ENCODE data around the gene RANBP17.

Gene RANBP17

GRCh38 chr5:171307789-171308452 lies 446.1 kb downstream of the RANBP17 start:
- DNase-seq = no peak

GRCh38 chr5:171308453-171309275 lies 446.8 kb downstream of the RANBP17 start, which contains the start of gene TLX3:
Gene TLX3, plus strand, starts transcription at chr5:171309248. Its CDS starts 118 bp downstream, at chr5:171309366.
- DNase-seq = no peak

- no peak for DNase-seq
Measured at GRCh38 chr5:171309276-171310211, 447.7 kb downstream of the RANBP17 start.

GRCh38 chr5:171310212-171310818 lies 448.5 kb downstream of the RANBP17 start:
- no peak for DNase-seq

- no peak for DNase-seq
Measured at GRCh38 chr5:171310819-171311321, 449.1 kb downstream of the RANBP17 start.

- no peak for DNase-seq
Measured at GRCh38 chr5:171311322-171312077, 449.7 kb downstream of the RANBP17 start.

- DNase-seq = no peak
Measured at GRCh38 chr5:171312129-171312974, 450.5 kb downstream of the RANBP17 start.

GRCh38 chr5:171313481-171314206 lies 451.8 kb downstream of the RANBP17 start:
- DNase-seq = no peak

- no peak for DNase-seq
Measured at GRCh38 chr5:171314728-171315385, 453.0 kb downstream of the RANBP17 start.

GRCh38 chr5:171315386-171315891 lies 453.6 kb downstream of the RANBP17 start:
- no peak for DNase-seq

GRCh38 chr5:171315925-171316257 lies 454.1 kb downstream of the RANBP17 start:
- no peak for DNase-seq

GRCh38 chr5:171316258-171317121 lies 454.7 kb downstream of the RANBP17 start:
- no peak for DNase-seq

- DNase-seq = no peak
Measured at GRCh38 chr5:171317230-171317629, 455.4 kb downstream of the RANBP17 start.

GRCh38 chr5:171318026-171318425 lies 456.2 kb downstream of the RANBP17 start:
- DNase-seq = no peak

- DNase-seq = no peak
Measured at GRCh38 chr5:171321447-171321846, 459.6 kb downstream of the RANBP17 start.

- no peak for DNase-seq
Measured at GRCh38 chr5:171322527-171322926, 460.7 kb downstream of the RANBP17 start.

- no peak for DNase-seq
Measured at GRCh38 chr5:171323007-171323406, 461.2 kb downstream of the RANBP17 start.

All from activated naive CD4-positive, alpha-beta T cell treated with anti-CD3 and anti-CD28 coated beads, Interleukin-2, amount 50 U/mL, for 16 hours (primary cell).